PC-9 (cell line): ENCODE results near the gene MYD88.

ENCODE experiments used
- EZH2 ChIP-seq: fragments of 200-600 bp; sonication (generic); IDR thresholded peaks from 2 replicates; pipeline ENCODE4 v1.8.0; 2017; ENCODE audit warnings: antibody characterized with exemption, low read depth
- TF ChIP-seq, protein P1 (sequence below): fragments of 200-600 bp; sonication (generic); conservative IDR thresholded peaks from 2 replicates; pipeline ENCODE4 v1.6.1; 2017; ENCODE audit warnings: mixed run types, antibody characterized with exemption, mild to moderate bottlenecking, moderate library complexity

DNA sequence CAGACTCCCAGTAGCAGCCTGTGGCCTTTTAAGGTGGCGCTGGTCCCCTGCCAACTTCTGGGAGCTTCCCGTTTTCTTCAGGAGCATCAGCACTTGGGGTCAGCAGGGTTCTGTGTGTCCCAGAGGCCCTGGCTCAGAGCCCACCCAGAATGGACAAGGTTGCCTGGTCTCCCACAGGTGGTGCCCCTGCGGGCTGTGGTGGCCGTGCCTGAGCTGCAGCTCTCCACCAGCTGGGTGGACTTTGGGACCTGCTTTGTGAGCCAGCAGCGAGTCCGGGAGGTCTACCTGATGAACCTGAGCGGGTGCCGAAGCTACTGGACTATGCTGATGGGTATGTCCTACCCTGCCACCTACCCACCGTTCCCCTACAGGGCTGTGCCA, 17.0 kb upstream of the MYD88 start:
- TF ChIP-seq, protein P1, sequence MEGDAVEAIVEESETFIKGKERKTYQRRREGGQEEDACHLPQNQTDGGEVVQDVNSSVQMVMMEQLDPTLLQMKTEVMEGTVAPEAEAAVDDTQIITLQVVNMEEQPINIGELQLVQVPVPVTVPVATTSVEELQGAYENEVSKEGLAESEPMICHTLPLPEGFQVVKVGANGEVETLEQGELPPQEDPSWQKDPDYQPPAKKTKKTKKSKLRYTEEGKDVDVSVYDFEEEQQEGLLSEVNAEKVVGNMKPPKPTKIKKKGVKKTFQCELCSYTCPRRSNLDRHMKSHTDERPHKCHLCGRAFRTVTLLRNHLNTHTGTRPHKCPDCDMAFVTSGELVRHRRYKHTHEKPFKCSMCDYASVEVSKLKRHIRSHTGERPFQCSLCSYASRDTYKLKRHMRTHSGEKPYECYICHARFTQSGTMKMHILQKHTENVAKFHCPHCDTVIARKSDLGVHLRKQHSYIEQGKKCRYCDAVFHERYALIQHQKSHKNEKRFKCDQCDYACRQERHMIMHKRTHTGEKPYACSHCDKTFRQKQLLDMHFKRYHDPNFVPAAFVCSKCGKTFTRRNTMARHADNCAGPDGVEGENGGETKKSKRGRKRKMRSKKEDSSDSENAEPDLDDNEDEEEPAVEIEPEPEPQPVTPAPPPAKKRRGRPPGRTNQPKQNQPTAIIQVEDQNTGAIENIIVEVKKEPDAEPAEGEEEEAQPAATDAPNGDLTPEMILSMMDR: no peak
- TF ChIP-seq EZH2: no peak
